ENCODE results near the gene EPS15. TPM values are rescaled to one million over a fixed set of nuclear protein-coding genes. Genes with fewer than 3 reads are reported as not detected.

Gene EPS15
- polyA plus RNA-seq, 1 donor (not counting 4 experiments of a cell fraction or from before 2014, with no cell fraction given): 33.2 TPM

- DNase-seq (ENCODE audit: low read depth, low spot score): no peak
- Histone ChIP-seq H4K20me1 (ENCODE audit: control insufficient read depth, extremely low read depth, insufficient read depth, low read length) (no peaks in the 10 kb centered on the region), H2AFZ (ENCODE audit: control insufficient read depth, low read length) (no peak overlapping the region), H3K9ac (ENCODE audit: control insufficient read depth, extremely low read depth, insufficient read depth, low read length) (no peak overlapping the region), H3K79me2 (ENCODE audit: control insufficient read depth, insufficient read depth, low read length) (no peaks in the 10 kb centered on the region), H3K9me1 (ENCODE audit: control insufficient read depth, extremely low read depth, insufficient read depth, low read length) (no peaks in the 10 kb centered on the region), H3K4me1 (ENCODE audit: control insufficient read depth, extremely low read depth, insufficient read depth, low read length) (peaks cover 8% of the 10 kb centered on the region), H3K9me3 (ENCODE audit: control insufficient read depth, low read depth, low read length) (no peaks in the 10 kb centered on the region), H3K4me2 (ENCODE audit: control insufficient read depth, extremely low read depth, insufficient read depth, low read depth, low read length) (no peak overlapping the region), H3K36me3 (ENCODE audit: control insufficient read depth in 2 of 2, extremely low read depth in 1 of 2, insufficient read depth in 2 of 2, low read length in 2 of 2) (no peaks in the 10 kb centered on the region), H3K27me3 (ENCODE audit: control insufficient read depth, extremely low read depth, insufficient read depth, low read length) (peaks cover 8% of the 10 kb centered on the region), H3K4me3 (ENCODE audit: control insufficient read depth in 2 of 3, extremely low read depth in 1 of 3, insufficient read depth in 2 of 3, low read depth in 1 of 3, low read length in 3 of 3) (no peak overlapping the region), H3K27ac (ENCODE audit: control insufficient read depth, insufficient read depth, low read length) (no peak overlapping the region)
- dilution Hi-C loops (cut with MboI; ENCODE audit: extremely low pct_ligation_motif_present, low sequenced_read_pairs): no loop called here
- no peak for TF ChIP-seq CTCF (optimal IDR thresholded peaks at IDR 0.05 in 1 of 3, IDR thresholded peaks at IDR 0.05 in 1 of 3, conservative IDR thresholded peaks at IDR 0.05 in 1 of 3; ENCODE audit: extremely low read depth in 1 of 3, insufficient read depth in 2 of 3, low read length in 3 of 3)
- TF ChIP-seq EZH2 (IDR thresholded peaks at IDR 0.05; ENCODE audit: low read length): no peak
- FAIRE-seq: no peak
Observed at GRCh38 chr1:51328926-51329325, 190.1 kb downstream of the EPS15 start.

- no peaks in the 10 kb centered on the region for H3K9me1 ChIP-seq (ENCODE audit: control insufficient read depth, extremely low read depth, insufficient read depth, low read length)
- H3K4me3 ChIP-seq (ENCODE audit: control insufficient read depth in 2 of 3, extremely low read depth in 1 of 3, insufficient read depth in 2 of 3, low read depth in 1 of 3, low read length in 3 of 3): no peak overlapping the region
- H3K4me2 ChIP-seq (ENCODE audit: control insufficient read depth, extremely low read depth, insufficient read depth, low read depth, low read length): no peak overlapping the region
- H3K9me3 ChIP-seq (ENCODE audit: control insufficient read depth, low read depth, low read length): no peaks in the 10 kb centered on the region
- H3K36me3 ChIP-seq (ENCODE audit: control insufficient read depth in 2 of 2, extremely low read depth in 1 of 2, insufficient read depth in 2 of 2, low read length in 2 of 2): no peaks in the 10 kb centered on the region
- H2AFZ ChIP-seq (ENCODE audit: control insufficient read depth, low read length): no peak overlapping the region
- H3K4me1 ChIP-seq (ENCODE audit: control insufficient read depth, extremely low read depth, insufficient read depth, low read length): peaks cover 8% of the 10 kb centered on the region
- no peak for DNase-seq (ENCODE audit: low read depth, low spot score)
- H3K9ac ChIP-seq (ENCODE audit: control insufficient read depth, extremely low read depth, insufficient read depth, low read length): no peak overlapping the region
- H3K27me3 ChIP-seq (ENCODE audit: control insufficient read depth, extremely low read depth, insufficient read depth, low read length): peaks cover 8% of the 10 kb centered on the region
- H3K79me2 ChIP-seq (ENCODE audit: control insufficient read depth, insufficient read depth, low read length): no peaks in the 10 kb centered on the region
- no peaks in the 10 kb centered on the region for H4K20me1 ChIP-seq (ENCODE audit: control insufficient read depth, extremely low read depth, insufficient read depth, low read length)
- dilution Hi-C loops (cut with MboI; ENCODE audit: extremely low pct_ligation_motif_present, low sequenced_read_pairs): no loop called here
- no peak for FAIRE-seq
- TF ChIP-seq CTCF (optimal IDR thresholded peaks at IDR 0.05 in 1 of 3, IDR thresholded peaks at IDR 0.05 in 1 of 3, conservative IDR thresholded peaks at IDR 0.05 in 1 of 3; ENCODE audit: extremely low read depth in 1 of 3, insufficient read depth in 2 of 3, low read length in 3 of 3) (no peak), EZH2 (IDR thresholded peaks at IDR 0.05; ENCODE audit: low read length) (no peak)
- H3K27ac ChIP-seq (ENCODE audit: control insufficient read depth, insufficient read depth, low read length): no peak overlapping the region
Observed at GRCh38 chr1:51328279-51328678, 190.8 kb downstream of the EPS15 start.

All from keratinocyte (primary cell).